CD4-positive, CD25-positive, alpha-beta regulatory T cell (primary cell): ENCODE data around the gene NFYB. TPM values are rescaled to one million over a fixed set of nuclear protein-coding genes. Genes with fewer than 3 reads are reported as not detected.

ENCODE experiments used
- ATAC-seq, 2 donors: fragments of 150-1000 bp; cut with Tn5 transposase; one replicate each; pipeline ENCODE4 v1.10.0; 2021; ENCODE audit warnings: low read depth in 2 of 2, moderate number of reproducible peaks in 2 of 2, moderate library complexity in 1 of 2
- DNase-seq, 3 donors: peaks; one replicate each; pipeline versions ENCODE4 v3.0.0 to v3.0.0-alpha.2; 2012 to 2022; ENCODE audit warnings: mixed read lengths in 1 of 3
- H3K27ac ChIP-seq: one replicate; pipeline ENCODE4 v1.7.0; 2013; ENCODE audit warnings: mild to moderate bottlenecking, low read length; ENCODE audit not compliant: insufficient read depth, poor library complexity, severe bottlenecking
- H3K27me3 ChIP-seq: one replicate; pipeline ENCODE4 v1.7.0; 2013; ENCODE audit warnings: low read length; ENCODE audit not compliant: control insufficient read depth, insufficient read depth
- H3K36me3 ChIP-seq: one replicate; pipeline ENCODE4 v1.7.0; 2013; ENCODE audit warnings: mild to moderate bottlenecking, low read length, moderate library complexity; ENCODE audit not compliant: control insufficient read depth, insufficient read depth
- H3K4me1 ChIP-seq: 2 replicates; pipeline ENCODE4 v1.7.0; 2013; ENCODE audit warnings: mild to moderate bottlenecking, low read length; ENCODE audit not compliant: insufficient read depth, control insufficient read depth, poor library complexity, severe bottlenecking
- H3K4me3 ChIP-seq: one replicate; pipeline ENCODE4 v1.7.0; 2013; ENCODE audit warnings: low read depth, mild to moderate bottlenecking, low read length, moderate library complexity
- H3K9me3 ChIP-seq, 2 experiments: 1 replicate in 1 of 2; 2 replicates in 1 of 2; pipeline ENCODE4 v1.7.0; 2013; ENCODE audit warnings: low read length in 2 of 2, mild to moderate bottlenecking in 1 of 2, moderate library complexity in 1 of 2; ENCODE audit not compliant: control insufficient read depth in 2 of 2
- H3K27ac Mint-ChIP-seq, 3 donors: one replicate each; pipeline ENCODE4 v1.8.0; 2020 to 2022; ENCODE audit warnings: mild to moderate bottlenecking in 3 of 3, mixed read lengths in 3 of 3, moderate library complexity in 2 of 3
- H3K27me3 Mint-ChIP-seq: one replicate; pipeline ENCODE4 v1.8.0; 2022; ENCODE audit warnings: mild to moderate bottlenecking, mixed read lengths
- H3K36me3 Mint-ChIP-seq: one replicate; pipeline ENCODE4 v1.8.0; 2020; ENCODE audit warnings: mixed read lengths
- H3K4me1 Mint-ChIP-seq, 4 donors: one replicate each; pipeline ENCODE4 v1.8.0; 2020 to 2022; ENCODE audit warnings: mixed read lengths in 4 of 4, mild to moderate bottlenecking in 1 of 4
- H3K4me3 Mint-ChIP-seq, 4 donors: one replicate each; pipeline ENCODE4 v1.8.0; 2020 to 2022; ENCODE audit warnings: mild to moderate bottlenecking in 4 of 4, mixed read lengths in 4 of 4, moderate library complexity in 3 of 4
- H3K9me3 Mint-ChIP-seq, 7 donors: one replicate each; pipeline ENCODE4 v1.8.0; 2020 to 2022; ENCODE audit warnings: mixed read lengths in 7 of 7, mild to moderate bottlenecking in 3 of 7, moderate library complexity in 2 of 7
- polyA plus RNA-seq, 4 donors: library from polyadenylated mRNA; unstranded; fragments of 300-500 nt; fragmentation: Illumina TruSeq; gene quantifications; one replicate each; pipeline ENCODE4 v1.2.3, GENCODE V29; 2021
- total RNA-seq: library from RNA; stranded (reverse); gene quantifications from one replicate; pipeline ENCODE4 v1.2.3, GENCODE V29; 2022

NFYB gene
- total and polyA plus RNA-seq, 5 donors from 2014 or later: 15.4 to 48.0 (median 42.5) TPM

- Histone ChIP-seq H3K4me3 (no peak overlapping the region), H3K4me1 (peaks cover 8% of the 10 kb centered on the region), H3K27ac (no peak overlapping the region), H3K27me3 (no peaks in the 10 kb centered on the region), H3K9me3 (no peaks in the 10 kb centered on the region), H3K36me3 (no peaks in the 10 kb centered on the region)
- DNase-seq (no peak), ATAC-seq (no peak)
- H3K27me3 Mint-ChIP-seq: peaks cover 5% of the 10 kb centered on the region
- peak overlapping the region in 1 of 3 donors; percentile 0 for H3K27ac Mint-ChIP-seq
- peaks cover 4 to 11% (median 9%) of the 10 kb centered on the region in 4 donors for H3K4me1 Mint-ChIP-seq
- H3K9me3 Mint-ChIP-seq: peaks cover 0 to 5% (median 0%) of the 10 kb centered on the region in 7 donors
- H3K4me3 Mint-ChIP-seq: no peak overlapping the region
- H3K36me3 Mint-ChIP-seq: no peaks in the 10 kb centered on the region
Observed at GRCh38 chr12:104154806-104155205, 16.8 kb upstream of the NFYB start.

DNA sequence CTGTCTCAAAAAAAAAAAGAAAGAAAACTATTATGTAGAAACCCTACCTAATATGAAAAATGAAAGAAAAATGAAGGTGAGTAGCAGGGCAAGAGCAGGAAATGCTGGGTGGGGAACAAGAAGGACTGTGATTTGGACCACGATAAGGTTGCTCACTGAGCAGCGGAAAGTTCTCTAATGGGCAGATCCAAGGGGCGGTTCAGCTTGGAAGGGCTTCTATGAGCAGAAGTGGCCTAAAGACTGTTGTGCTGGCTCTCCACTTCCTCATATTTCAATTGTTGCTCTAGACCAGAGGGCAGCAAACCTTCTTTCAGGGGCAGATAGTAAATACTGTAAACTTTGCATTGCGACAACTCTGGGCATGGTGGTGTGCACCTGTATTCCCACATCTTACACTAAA is 16.3 kb upstream of the NFYB start:
- Mint-ChIP-seq H3K4me1 (peaks cover 4 to 11% (median 9%) of the 10 kb centered on the region in 4 donors), H3K36me3 (no peaks in the 10 kb centered on the region), H3K4me3 (peak overlapping the region in 2 of 4 donors; percentile 10 to 23), H3K27ac (peak overlapping the region in 1 of 3 donors; percentile 0), H3K9me3 (peaks cover 0 to 5% (median 0%) of the 10 kb centered on the region in 7 donors), H3K27me3 (peaks cover 7% of the 10 kb centered on the region)
- peak in 1 of 2 donors; percentile 44 for ATAC-seq
- Histone ChIP-seq H3K4me3 (peak overlapping the region; percentile 40), H3K36me3 (no peaks in the 10 kb centered on the region), H3K27ac (no peak overlapping the region), H3K27me3 (no peaks in the 10 kb centered on the region), H3K4me1 (peaks cover 8% of the 10 kb centered on the region), H3K9me3 (no peaks in the 10 kb centered on the region)
- DNase-seq: peak in 1 of 3 donors; percentile 56

DNA sequence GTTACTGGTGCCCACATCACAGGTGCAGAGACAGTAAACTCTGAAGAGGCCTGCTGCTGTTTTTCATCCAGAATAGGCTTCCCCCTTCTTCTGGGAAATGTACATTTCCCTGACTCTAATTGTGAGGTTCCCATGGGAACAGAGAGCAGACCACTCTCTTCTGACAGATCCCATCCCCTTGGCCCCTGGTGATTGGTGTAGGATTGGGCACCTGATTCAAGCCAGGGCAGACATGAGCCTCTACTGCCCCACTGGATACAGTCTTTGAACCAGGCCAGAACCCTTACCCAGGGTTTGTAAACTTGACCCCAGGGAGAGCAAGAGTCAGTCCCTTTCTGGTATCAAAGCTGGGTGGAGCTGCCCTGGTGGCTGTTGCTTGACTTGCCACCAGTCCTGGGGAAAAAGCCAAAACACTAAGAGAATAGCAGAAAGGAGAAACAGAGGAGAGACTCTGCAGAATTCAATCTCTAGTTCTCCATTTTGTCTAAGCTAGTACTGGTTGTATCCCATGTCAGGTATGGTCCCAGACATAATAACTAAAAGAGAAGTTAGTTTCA is 14.8 kb upstream of the NFYB start:
- peaks cover 6% of the 10 kb centered on the region for H3K27me3 ChIP-seq
- Mint-ChIP-seq H3K27ac (no peak overlapping the region), H3K4me1 (peaks cover 4 to 11% (median 9%) of the 10 kb centered on the region in 4 donors), H3K4me3 (no peak overlapping the region), H3K36me3 (no peaks in the 10 kb centered on the region), H3K27me3 (peaks cover 11% of the 10 kb centered on the region), H3K9me3 (peaks cover 0 to 5% (median 0%) of the 10 kb centered on the region in 7 donors)
- no peak overlapping the region for H3K4me3 ChIP-seq
- no peak overlapping the region for H3K27ac ChIP-seq
- H3K4me1 ChIP-seq: peaks cover 8% of the 10 kb centered on the region
- DNase-seq: no peak
- no peaks in the 10 kb centered on the region for H3K9me3 ChIP-seq
- H3K36me3 ChIP-seq: no peaks in the 10 kb centered on the region
- ATAC-seq: no peak

DNA sequence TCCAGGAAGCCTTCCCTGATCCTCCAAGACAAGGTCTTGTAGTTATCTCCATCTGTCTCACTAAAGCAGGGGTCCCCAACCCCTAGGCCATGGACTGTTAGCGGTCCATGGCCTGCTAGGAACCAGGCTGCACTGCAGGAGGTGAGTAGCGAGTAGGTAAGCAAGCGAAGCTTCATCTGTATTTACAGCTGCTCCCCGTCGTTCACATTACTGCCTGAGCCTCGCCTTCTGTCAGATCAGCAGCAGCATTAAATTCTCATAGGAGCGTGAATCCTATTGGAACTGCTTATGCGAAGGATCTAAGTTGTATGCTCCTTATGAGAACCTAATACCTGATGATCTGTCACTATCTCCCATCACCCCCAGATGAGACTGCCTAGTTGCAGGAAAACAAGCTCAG is 12.4 kb upstream of the NFYB start:
- Mint-ChIP-seq H3K27me3 (peaks cover 24% of the 10 kb centered on the region), H3K4me1 (peaks cover 4 to 11% (median 9%) of the 10 kb centered on the region in 4 donors), H3K36me3 (no peaks in the 10 kb centered on the region), H3K9me3 (peaks cover 0 to 5% (median 0%) of the 10 kb centered on the region in 7 donors), H3K4me3 (no peak overlapping the region), H3K27ac (no peak overlapping the region)
- peaks cover 9% of the 10 kb centered on the region for H3K27me3 ChIP-seq
- no peak for ATAC-seq
- H3K4me3 ChIP-seq: no peak overlapping the region
- no peaks in the 10 kb centered on the region for H3K9me3 ChIP-seq
- DNase-seq: no peak
- no peaks in the 10 kb centered on the region for H3K36me3 ChIP-seq
- H3K4me1 ChIP-seq: peaks cover 8% of the 10 kb centered on the region
- no peak overlapping the region for H3K27ac ChIP-seq

- Mint-ChIP-seq H3K9me3 (peaks cover 0 to 3% (median 0%) of the 10 kb centered on the region in 7 donors), H3K27ac (peak overlapping the region in 1 of 3 donors; percentile 40), H3K4me3 (no peak overlapping the region), H3K4me1 (no peaks in the 10 kb centered on the region), H3K27me3 (peaks cover 44% of the 10 kb centered on the region), H3K36me3 (no peaks in the 10 kb centered on the region)
- DNase-seq: no peak
- Histone ChIP-seq H3K36me3 (no peaks in the 10 kb centered on the region), H3K4me1 (no peaks in the 10 kb centered on the region), H3K9me3 (no peaks in the 10 kb centered on the region), H3K4me3 (no peak overlapping the region), H3K27ac (no peak overlapping the region), H3K27me3 (peaks cover 16% of the 10 kb centered on the region)
- ATAC-seq: no peak
Observed at GRCh38 chr12:104147346-104147745, 9.3 kb upstream of the NFYB start.

GRCh38 chr12:104143918-104144317 is 5.9 kb upstream of the NFYB start:
- Mint-ChIP-seq H3K36me3 (no peaks in the 10 kb centered on the region), H3K4me3 (no peak overlapping the region), H3K9me3 (peaks cover 0 to 3% (median 0%) of the 10 kb centered on the region in 7 donors), H3K27ac (no peak overlapping the region), H3K4me1 (peaks cover 0 to 3% (median under 1%) of the 10 kb centered on the region in 4 donors), H3K27me3 (peaks cover 52% of the 10 kb centered on the region)
- Histone ChIP-seq H3K9me3 (no peaks in the 10 kb centered on the region), H3K4me3 (no peak overlapping the region), H3K4me1 (no peaks in the 10 kb centered on the region), H3K36me3 (no peaks in the 10 kb centered on the region), H3K27ac (no peak overlapping the region), H3K27me3 (peaks cover 13% of the 10 kb centered on the region)
- DNase-seq (no peak), ATAC-seq (no peak)

DNA sequence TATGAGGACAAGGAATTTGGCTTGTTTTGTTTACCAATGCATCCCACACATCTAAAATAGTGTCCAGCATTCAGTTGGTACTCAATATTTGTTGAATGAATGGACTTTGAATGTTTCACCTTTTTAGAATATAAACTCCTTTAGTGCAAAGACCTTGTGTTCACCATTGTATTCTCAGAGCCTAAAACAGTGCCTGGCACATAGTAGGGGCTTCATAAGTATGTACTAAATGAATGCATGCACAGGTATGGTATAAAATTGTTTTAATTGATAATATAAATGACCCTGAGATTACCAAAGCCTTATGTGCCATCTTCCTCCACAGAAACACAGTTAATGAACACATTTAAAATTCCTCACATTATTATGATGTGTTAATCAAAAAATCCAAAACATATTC is 5.0 kb upstream of the NFYB start:
- no peak overlapping the region for H3K4me3 ChIP-seq
- no peaks in the 10 kb centered on the region for H3K9me3 ChIP-seq
- Mint-ChIP-seq H3K9me3 (peaks cover 0 to 1% (median 0%) of the 10 kb centered on the region in 7 donors), H3K36me3 (no peaks in the 10 kb centered on the region), H3K27ac (no peak overlapping the region), H3K27me3 (peaks cover 52% of the 10 kb centered on the region), H3K4me1 (peaks cover 0 to 4% (median 2%) of the 10 kb centered on the region in 4 donors), H3K4me3 (peak overlapping the region in 1 of 4 donors; percentile 52)
- ATAC-seq (no peak), DNase-seq (no peak)
- peaks cover 6% of the 10 kb centered on the region for H3K4me1 ChIP-seq
- H3K27me3 ChIP-seq: peaks cover 10% of the 10 kb centered on the region
- no peak overlapping the region for H3K27ac ChIP-seq
- H3K36me3 ChIP-seq: no peaks in the 10 kb centered on the region

- ATAC-seq (no peak), DNase-seq (no peak)
- Mint-ChIP-seq H3K27ac (no peak overlapping the region), H3K4me1 (peaks cover 0 to 4% (median 2%) of the 10 kb centered on the region in 4 donors), H3K4me3 (peak overlapping the region in 1 of 4 donors; percentile 52), H3K27me3 (peaks cover 52% of the 10 kb centered on the region), H3K9me3 (peaks cover 0 to 1% (median 0%) of the 10 kb centered on the region in 7 donors), H3K36me3 (no peaks in the 10 kb centered on the region)
- Histone ChIP-seq H3K4me3 (no peak overlapping the region), H3K27me3 (peaks cover 10% of the 10 kb centered on the region), H3K4me1 (peaks cover 6% of the 10 kb centered on the region), H3K27ac (no peak overlapping the region), H3K36me3 (no peaks in the 10 kb centered on the region), H3K9me3 (no peaks in the 10 kb centered on the region)
Observed at GRCh38 chr12:104142543-104142942, 4.5 kb upstream of the NFYB start.
